Gastroesophageal sphincter (tissue), 4 donors: ENCODE results near the gene GHRL. TPM values are rescaled to one million over a fixed set of nuclear protein-coding genes. Genes with fewer than 3 reads are reported as not detected.

ENCODE experiments used
- ATAC-seq: fragments of 150-250 bp; one replicate; pipeline ENCODE4 v1.9.1; 2016; ENCODE audit warnings: mild to moderate bottlenecking, moderate library complexity
- H3K27ac ChIP-seq, 4 donors: fragments of 200-600 bp; sonication (generic) in 3 of 4; 1 replicate in 3 of 4; 2 replicates in 1 of 4; pipeline ENCODE4 v1.5.1; 2016 to 2019
- H3K27me3 ChIP-seq: fragments of 200-600 bp; sonication (generic); one replicate; pipeline ENCODE4 v1.5.1; 2019
- H3K36me3 ChIP-seq, 2 donors: fragments of 200-600 bp; sonication (generic); one replicate each; pipeline ENCODE4 v1.5.1; 2019; ENCODE audit warnings: control low read depth in 1 of 2
- H3K4me1 ChIP-seq, 3 donors: fragments of 200-600 bp; sonication (generic); 1 replicate in 2 of 3; 2 replicates in 1 of 3; pipeline ENCODE4 v1.5.1; 2016 to 2019; ENCODE audit warnings: control low read depth in 2 of 3
- H3K4me3 ChIP-seq, 2 donors: fragments of 200-600 bp; sonication (generic); one replicate each; pipeline ENCODE4 v1.5.1; 2019; ENCODE audit warnings: mild to moderate bottlenecking in 1 of 2, moderate library complexity in 1 of 2
- H3K9me3 ChIP-seq, 3 donors: fragments of 200-600 bp; sonication (generic); one replicate each; pipeline ENCODE4 v1.5.1; 2017 to 2019; ENCODE audit warnings: control low read depth in 2 of 3
- CTCF ChIP-seq, 4 experiments: fragments of 200-600 bp in 2 of 4; fragments of 450-650 bp in 2 of 4; sonication (generic) in 1 of 4; IDR thresholded peaks; one replicate each; pipeline ENCODE4 v1.5.1; 2017 to 2019; ENCODE audit warnings: antibody characterized with exemption in 4 of 4, mild to moderate bottlenecking in 2 of 4, moderate library complexity in 2 of 4
- EP300 ChIP-seq: sonication (generic); formaldehyde crosslinking; IDR thresholded peaks from one replicate; pipeline ENCODE4 v1.6.1; 2017; ENCODE audit warnings: antibody characterized with exemption, mild to moderate bottlenecking
- POLR2A ChIP-seq, 2 donors: fragments of 450-650 bp; IDR thresholded peaks; one replicate each; pipeline ENCODE4 v1.6.1; 2017; ENCODE audit warnings: antibody characterized with exemption in 2 of 2, mild to moderate bottlenecking in 2 of 2, moderate library complexity in 1 of 2
- POLR2AphosphoS5 ChIP-seq: sonication (generic); formaldehyde crosslinking; IDR thresholded peaks from one replicate; pipeline ENCODE4 v1.6.1; 2017; ENCODE audit warnings: antibody characterized with exemption
- WGBS, 2 donors: methylation state at CpG; one replicate each; pipeline ENCODE4 v1.1.5; 2018; ENCODE audit warnings: low coverage in 1 of 2; 5-methylcytosine and 5-hydroxymethylcytosine counted together
- total RNA-seq, 4 donors: library from RNA; depleted of rRNA; stranded (reverse); fragments of >200 nt; gene quantifications; one replicate each; pipeline ENCODE4 v1.1.0, GENCODE V29; 2016

GHRL gene
- total RNA-seq, 4 donors from 2014 or later, result 0.47 to 3.2 TPM; not detected in 2

GRCh38 chr3:10285272-10286132 is 7.2 kb downstream of the GHRL start:
- Histone ChIP-seq H3K4me3 (no peak overlapping the region), H3K4me1 (no peaks in the 10 kb centered on the region), H3K27ac (no peak overlapping the region), H3K9me3 (no peaks in the 10 kb centered on the region), H3K36me3 (peaks cover 0 to 74% of the 10 kb centered on the region in 2 donors), H3K27me3 (no peaks in the 10 kb centered on the region)
- no peak for ATAC-seq
- no peak for TF ChIP-seq POLR2A (IDR thresholded peaks at IDR 0.05)
- TF ChIP-seq EP300, result no peak
- TF ChIP-seq CTCF (IDR thresholded peaks at IDR 0.05), result no peak
- no peak for TF ChIP-seq POLR2AphosphoS5
- WGBS, 2 donors, result 85 to 90% methylated on average over 9 to 10 of the region's 12 CpGs

GRCh38 chr3:10284496-10284895 is 8.3 kb downstream of the GHRL start:
- no peak for ATAC-seq
- peaks cover 0 to 76% of the 10 kb centered on the region in 2 donors for H3K36me3 ChIP-seq
- H3K27me3 ChIP-seq, result no peaks in the 10 kb centered on the region
- no peak overlapping the region for H3K4me3 ChIP-seq
- no peaks in the 10 kb centered on the region for H3K9me3 ChIP-seq
- no peak overlapping the region for H3K27ac ChIP-seq
- no peaks in the 10 kb centered on the region for H3K4me1 ChIP-seq
- 82 to 88% methylated on average over 2 to 4 of the region's 9 CpGs for WGBS, 2 donors
- TF ChIP-seq EP300, result no peak
- TF ChIP-seq CTCF (IDR thresholded peaks at IDR 0.05), result no peak
- TF ChIP-seq POLR2A (IDR thresholded peaks at IDR 0.05), result no peak
- TF ChIP-seq POLR2AphosphoS5, result no peak

GRCh38 chr3:10283638-10284037 is 9.1 kb downstream of the GHRL start:
- Histone ChIP-seq H3K27ac (no peak overlapping the region), H3K4me1 (no peaks in the 10 kb centered on the region), H3K4me3 (no peak overlapping the region), H3K36me3 (peaks cover 0 to 78% of the 10 kb centered on the region in 2 donors), H3K9me3 (no peaks in the 10 kb centered on the region), H3K27me3 (no peaks in the 10 kb centered on the region)
- 24 to 49% methylated on average over 2 to 3 of the region's 5 CpGs for WGBS, 2 donors
- TF ChIP-seq POLR2AphosphoS5 (no peak), EP300 (no peak), POLR2A (IDR thresholded peaks at IDR 0.05) (no peak), CTCF (IDR thresholded peaks at IDR 0.05) (no peak)
- no peak for ATAC-seq

GRCh38 chr3:10281951-10282350 is 10.8 kb downstream of the GHRL start:
- ATAC-seq, result no peak
- TF ChIP-seq CTCF (IDR thresholded peaks at IDR 0.05) (no peak), POLR2AphosphoS5 (no peak), POLR2A (IDR thresholded peaks at IDR 0.05) (no peak), EP300 (no peak)
- Histone ChIP-seq H3K9me3 (no peaks in the 10 kb centered on the region), H3K27me3 (no peaks in the 10 kb centered on the region), H3K27ac (no peak overlapping the region), H3K4me1 (no peaks in the 10 kb centered on the region), H3K36me3 (peaks cover 0 to 87% of the 10 kb centered on the region in 2 donors), H3K4me3 (no peak overlapping the region)
- 67 to 81% methylated on average over 3 of the region's 5 CpGs for whole genome bisulfite sequencing, 2 donors

GRCh38 chr3:10280571-10280970 is 12.2 kb downstream of the GHRL start:
- TF ChIP-seq CTCF (IDR thresholded peaks at IDR 0.05) (no peak), POLR2AphosphoS5 (no peak)
- H3K27ac ChIP-seq, result no peak overlapping the region
- no peaks in the 10 kb centered on the region for H3K27me3 ChIP-seq
- peaks cover 0 to 89% of the 10 kb centered on the region in 2 donors for H3K36me3 ChIP-seq
- H3K4me3 ChIP-seq, result no peak overlapping the region
- no peak for ATAC-seq
- 69 to 84% methylated on average over 4 to 5 of the region's 6 CpGs for WGBS, 2 donors
- no peaks in the 10 kb centered on the region for H3K9me3 ChIP-seq
- H3K4me1 ChIP-seq, result no peaks in the 10 kb centered on the region
